Measurements from ENCODE around the gene AAMDC. TPM values are rescaled to one million over a fixed set of nuclear protein-coding genes. Genes with fewer than 3 reads are reported as not detected.
A peak's percentile ranks its signal among the peaks of the same experiment; 100 is the strongest.

Gene AAMDC
- total RNA-seq, 6 experiments from 2014 or later, result 10.4 to 19.2 (median 14.5) TPM

GRCh38 chr11:77789061-77789730 is 31.7 kb upstream of the AAMDC start:
- ATAC-seq (peak in 2 of 4 donors; percentile 28 to 49), DNase-seq (no peak)
- 70% methylated on average over 4 of the region's 11 CpGs for WGBS (ENCODE audit: insufficient coverage, low coverage, low lambda C conversion rate, missing lambda C conversion rate)
- Histone ChIP-seq H3K4me3 (no peak overlapping the region), H3K9me3 (no peaks in the 10 kb centered on the region), H3K36me3 (no peaks in the 10 kb centered on the region), H3K27ac (no peak overlapping the region), H3K4me1 (peaks cover 0 to 12% (median 2%) of the 10 kb centered on the region in 4 donors), H3K27me3 (no peaks in the 10 kb centered on the region)
- TF ChIP-seq POLR2A (IDR thresholded peaks at IDR 0.05) (no peak), CTCF (IDR thresholded peaks at IDR 0.05) (no peak)
- intact Hi-C loops (cut with DNase I), result no loop called here

GRCh38 chr11:77789731-77790476 is 31.0 kb upstream of the AAMDC start:
- DNase-seq (no peak), ATAC-seq (no peak)
- Histone ChIP-seq H3K27me3 (no peaks in the 10 kb centered on the region), H3K27ac (no peak overlapping the region), H3K9me3 (no peaks in the 10 kb centered on the region), H3K4me3 (no peak overlapping the region), H3K36me3 (no peaks in the 10 kb centered on the region), H3K4me1 (peaks cover 0 to 5% (median 1%) of the 10 kb centered on the region in 4 donors)
- 100% methylated on average over 5 of the region's 5 CpGs for WGBS (ENCODE audit: insufficient coverage, low coverage, low lambda C conversion rate, missing lambda C conversion rate)
- TF ChIP-seq CTCF (IDR thresholded peaks at IDR 0.05), result no peak
- intact Hi-C loops (cut with DNase I), result no loop called here

- intact Hi-C loops (cut with DNase I), result no loop called here
- WGBS (ENCODE audit: insufficient coverage, low coverage, low lambda C conversion rate, missing lambda C conversion rate), result 91% methylated on average over 2 of the region's 4 CpGs
- H3K27ac ChIP-seq, result no peak overlapping the region
- no peak for TF ChIP-seq CTCF (IDR thresholded peaks at IDR 0.05)
- TF ChIP-seq POLR2A (IDR thresholded peaks at IDR 0.05), result no peak
- no peaks in the 10 kb centered on the region for H3K36me3 ChIP-seq
- H3K4me3 ChIP-seq, result no peak overlapping the region
- no peaks in the 10 kb centered on the region for H3K9me3 ChIP-seq
- ATAC-seq, result no peak
- H3K4me1 ChIP-seq, result no peaks in the 10 kb centered on the region
- no peak for DNase-seq
- H3K27me3 ChIP-seq, result no peaks in the 10 kb centered on the region
Observed at GRCh38 chr11:77791301-77791700, 29.6 kb upstream of the AAMDC start.

- Histone ChIP-seq H3K27me3 (no peaks in the 10 kb centered on the region), H3K4me3 (no peak overlapping the region), H3K9me3 (no peaks in the 10 kb centered on the region), H3K4me1 (no peaks in the 10 kb centered on the region), H3K27ac (no peak overlapping the region), H3K36me3 (no peaks in the 10 kb centered on the region)
- intact Hi-C loops (cut with DNase I), result no loop called here
- WGBS (ENCODE audit: insufficient coverage, low coverage, low lambda C conversion rate, missing lambda C conversion rate), result 95% methylated on average over 2 of the region's 2 CpGs
- ATAC-seq (no peak), DNase-seq (no peak)
- TF ChIP-seq CTCF (IDR thresholded peaks at IDR 0.05) (no peak), POLR2A (IDR thresholded peaks at IDR 0.05) (no peak)
Observed at GRCh38 chr11:77793972-77794371, 27.0 kb upstream of the AAMDC start.

Measured in right lobe of liver (tissue), 6 donors.